H1 (cell line): Measurements from ENCODE around the gene AIF1. TPM values are rescaled to one million over a fixed set of nuclear protein-coding genes. Genes with fewer than 3 reads are reported as not detected.

ENCODE experiments used
- CTCF ChIA-PET: fragments of 300-600 bp; sonication (Branson Sonifier 250); formaldehyde crosslinking; loops from one replicate; lab custom pipeline; 2021; ENCODE audit not compliant: partially characterized antibody; lab: Charles Lee
- POLR2A ChIA-PET: fragments of 300-600 bp; sonication (Branson Sonifier 250); formaldehyde crosslinking; loops from one replicate; lab custom pipeline; 2021; ENCODE audit warnings: inconsistent platforms; ENCODE audit not compliant: partially characterized antibody; lab: Charles Lee
- DNase-seq, 2 experiments: peaks; one replicate each; pipeline versions ENCODE4 v3.0.0 to v3.0.0-alpha.2; 2010 to 2022; ENCODE audit warnings: low spot score in 2 of 2, low read depth in 1 of 2, mixed read lengths in 1 of 2
- FAIRE-seq: peaks from 2 replicates; lab custom pipeline; 2011; peaks lifted over from hg19 to GRCh38; lab: Jason Lieb, UNC
- H2AFZ ChIP-seq: 2 replicates; pipeline ENCODE4 v1.8.1; 2012; ENCODE audit warnings: low read length, inconsistent platforms
- H2AK5ac ChIP-seq: 2 replicates; pipeline ENCODE4 v1.6.1; 2013; ENCODE audit warnings: low read depth, low read length
- H2BK120ac ChIP-seq: replicated peaks from 2 replicates; pipeline ENCODE3; 2013; ENCODE audit warnings: low read depth, low read length, inconsistent platforms
- H2BK12ac ChIP-seq: 2 replicates; pipeline ENCODE4 v1.6.1; 2013; ENCODE audit warnings: low read depth, low read length
- H2BK15ac ChIP-seq: 2 replicates; pipeline ENCODE4 v1.6.1; 2013; ENCODE audit warnings: low read length
- H2BK20ac ChIP-seq: 2 replicates; pipeline ENCODE4 v1.6.1; 2013; ENCODE audit warnings: low read length
- H2BK5ac ChIP-seq: 2 replicates; pipeline ENCODE4 v1.6.1; 2013; ENCODE audit warnings: low read depth, low read length
- H3K14ac ChIP-seq: 2 replicates; pipeline ENCODE4 v1.6.1; 2013; ENCODE audit warnings: inconsistent platforms; ENCODE audit not compliant: insufficient read length
- H3K18ac ChIP-seq: 2 replicates; pipeline ENCODE4 v1.6.1; 2013; ENCODE audit warnings: low read length; ENCODE audit errors: extremely low read depth
- H3K23ac ChIP-seq: 2 replicates; pipeline ENCODE4 v1.6.1; 2013; ENCODE audit warnings: inconsistent platforms; ENCODE audit not compliant: insufficient read length
- H3K23me2 ChIP-seq: 2 replicates; pipeline ENCODE4 v1.6.1; 2013; ENCODE audit warnings: low read depth, low read length
- H3K27ac ChIP-seq: 2 replicates; pipeline ENCODE4 v1.6.1; 2011; ENCODE audit warnings: low read depth, low read length, inconsistent platforms
- H3K27me3 ChIP-seq, 4 experiments: replicated peaks in 1 of 4; 1 replicate in 1 of 4; 2 replicates in 3 of 4; pipeline versions ENCODE4 v1.6.1 to v1.8.1; 2011 to 2013; ENCODE audit warnings: low read length in 3 of 4, mild to moderate bottlenecking in 3 of 4, inconsistent platforms in 2 of 4, mixed read lengths in 2 of 4, moderate library complexity in 1 of 4; ENCODE audit not compliant: control insufficient read depth in 3 of 4, insufficient read depth in 3 of 4; ENCODE audit errors: extremely low read depth in 1 of 4
- H3K36me3 ChIP-seq, 4 experiments: 2 replicates each; pipeline versions ENCODE4 v1.6.1 to v1.8.1; 2011 to 2013; ENCODE audit warnings: mild to moderate bottlenecking in 4 of 4, low read length in 3 of 4, moderate library complexity in 2 of 4, control low read depth in 1 of 4, inconsistent platforms in 1 of 4; ENCODE audit not compliant: insufficient read depth in 4 of 4, control insufficient read depth in 2 of 4
- H3K4ac ChIP-seq: replicated peaks from 2 replicates; pipeline ENCODE3; 2013; ENCODE audit warnings: low read length, low read depth, mixed read lengths, inconsistent platforms; ENCODE audit not compliant: insufficient read length
- H3K4me1 ChIP-seq, 4 experiments: replicated peaks in 1 of 4; 1 replicate in 1 of 4; 2 replicates in 3 of 4; pipeline versions ENCODE4 v1.6.1 to v1.8.1; 2011 to 2013; ENCODE audit warnings: low read length in 3 of 4, inconsistent platforms in 2 of 4, mixed read lengths in 1 of 4; ENCODE audit not compliant: insufficient read depth in 4 of 4, control insufficient read depth in 3 of 4
- H3K4me2 ChIP-seq, 2 experiments: 2 replicates each; pipeline versions ENCODE4 v1.6.1 to v1.8.1; 2011 to 2013; ENCODE audit warnings: low read depth in 2 of 2, low read length in 2 of 2, control low read depth in 1 of 2, inconsistent platforms in 1 of 2, mild to moderate bottlenecking in 1 of 2; ENCODE audit not compliant: insufficient read depth in 1 of 2
- H3K4me3 ChIP-seq, 4 experiments: fragments of 200-600, 300-600 bp in 1 of 4; sonication (generic), shearing (Covaris generic), sonication (Bioruptor Twin) in 1 of 4; 2 replicates each; pipeline versions ENCODE4 v1.5.1 to v1.8.1; 2011 to 2016; ENCODE audit warnings: low read length in 4 of 4, low read depth in 3 of 4, control low read depth in 2 of 4, inconsistent platforms in 2 of 4, mild to moderate bottlenecking in 2 of 4, mixed read lengths in 1 of 4, moderate library complexity in 1 of 4; ENCODE audit not compliant: insufficient read depth in 2 of 4; ENCODE audit errors: extremely low read depth in 1 of 4
- H3K56ac ChIP-seq: replicated peaks from 2 replicates; pipeline ENCODE3; 2013; ENCODE audit warnings: low read depth, mild to moderate bottlenecking, mixed read lengths, low read length, inconsistent platforms; ENCODE audit not compliant: insufficient read length
- H3K79me1 ChIP-seq: 2 replicates; pipeline ENCODE4 v1.6.1; 2013; ENCODE audit warnings: low read depth, low read length, control low read depth
- H3K79me2 ChIP-seq, 2 experiments: 2 replicates each; pipeline versions ENCODE4 v1.6.1 to v1.8.1; 2012 to 2013; ENCODE audit warnings: low read length in 2 of 2, mild to moderate bottlenecking in 2 of 2, inconsistent platforms in 1 of 2; ENCODE audit not compliant: insufficient read depth in 2 of 2, control insufficient read depth in 1 of 2
- H3K9ac ChIP-seq, 4 experiments: replicated peaks in 1 of 4; 1 replicate in 1 of 4; 2 replicates in 3 of 4; pipeline versions ENCODE4 v1.6.1 to v1.8.1; 2011 to 2013; ENCODE audit warnings: low read depth in 3 of 4, low read length in 3 of 4, control low read depth in 2 of 4, mild to moderate bottlenecking in 2 of 4, moderate library complexity in 2 of 4, inconsistent platforms in 1 of 4; ENCODE audit errors: extremely low read depth in 1 of 4
- H3K9me3 ChIP-seq, 2 experiments: 2 replicates each; pipeline versions ENCODE4 v1.6.1 to v1.8.1; 2012 to 2013; ENCODE audit warnings: mild to moderate bottlenecking in 2 of 2, moderate library complexity in 2 of 2, control low read depth in 1 of 2, inconsistent platforms in 1 of 2, low read depth in 1 of 2, low read length in 1 of 2, mixed read lengths in 1 of 2; ENCODE audit not compliant: insufficient read depth in 2 of 2
- H4K20me1 ChIP-seq, 2 experiments: replicated peaks in 1 of 2; 2 replicates each; pipeline versions ENCODE3 to v1.8.1; 2011 to 2013; ENCODE audit warnings: inconsistent platforms in 2 of 2, low read length in 2 of 2, mild to moderate bottlenecking in 1 of 2; ENCODE audit not compliant: insufficient read depth in 2 of 2, control insufficient read depth in 1 of 2
- H4K5ac ChIP-seq: 2 replicates; pipeline ENCODE4 v1.6.1; 2013; ENCODE audit warnings: low read length, low read depth, mixed read lengths, inconsistent platforms; ENCODE audit not compliant: insufficient read length
- H4K8ac ChIP-seq: 2 replicates; pipeline ENCODE4 v1.8.0; 2013; ENCODE audit warnings: mild to moderate bottlenecking, moderate library complexity, low read length, inconsistent platforms; ENCODE audit not compliant: insufficient read depth; ENCODE audit errors: extremely low read depth
- H4K91ac ChIP-seq: replicated peaks from 2 replicates; pipeline ENCODE3; 2013; ENCODE audit warnings: low read length, mixed read lengths, inconsistent platforms; ENCODE audit not compliant: insufficient read length
- E2F6 ChIP-seq: IDR thresholded peaks from 2 replicates; pipeline ENCODE4 v1.6.1; 2012; ENCODE audit warnings: inconsistent platforms
- HDAC2 ChIP-seq, 2 experiments: fragments of 300-600 bp in 1 of 2; sonication (generic) in 1 of 2; IDR thresholded peaks; 2 replicates each; pipeline ENCODE4 v1.6.1; 2011 to 2012; ENCODE audit warnings: low read depth in 2 of 2, low read length in 2 of 2, mild to moderate bottlenecking in 2 of 2, moderate library complexity in 2 of 2, borderline replicate concordance in 1 of 2, inconsistent platforms in 1 of 2
- KDM4A ChIP-seq: IDR thresholded peaks from one replicate; pipeline ENCODE4 v1.7.1; 2012; ENCODE audit warnings: low read depth, mild to moderate bottlenecking, moderate library complexity, low read length, inconsistent platforms; ENCODE audit not compliant: severe bottlenecking
- MAX ChIP-seq: IDR thresholded peaks from 2 replicates; pipeline ENCODE4 v1.6.1; 2012; ENCODE audit warnings: inconsistent platforms
- PHF8 ChIP-seq: fragments of 200-600 bp; sonication (generic); conservative IDR thresholded peaks from 2 replicates; pipeline ENCODE4 v1.7.1; 2012; ENCODE audit warnings: low read depth, mild to moderate bottlenecking, inconsistent platforms, low read length, moderate library complexity
- RAD21 ChIP-seq, 2 experiments: IDR thresholded peaks in 1 of 2; conservative IDR thresholded peaks in 1 of 2; 2 replicates each; pipeline ENCODE4 v1.6.1; 2011; ENCODE audit warnings: low read depth in 2 of 2, low read length in 2 of 2, improper control_type of control experiment in 1 of 2, inconsistent platforms in 1 of 2, mild to moderate bottlenecking in 1 of 2, moderate library complexity in 1 of 2
- RFX5 ChIP-seq: IDR thresholded peaks from 2 replicates; pipeline ENCODE4 v1.6.1; 2011; ENCODE audit warnings: low read depth, low read length, improper control_type of control experiment, borderline replicate concordance
- RXRA ChIP-seq: IDR thresholded peaks from 2 replicates; pipeline ENCODE4 v1.6.1; 2011; ENCODE audit warnings: low read depth, mild to moderate bottlenecking, low read length, moderate library complexity; ENCODE audit not compliant: insufficient read depth
- SAP30 ChIP-seq: fragments of 300-600 bp; sonication (generic); IDR thresholded peaks from 2 replicates; pipeline ENCODE4 v1.7.1; 2012; ENCODE audit warnings: low read length, moderate library complexity, mild to moderate bottlenecking, inconsistent platforms; ENCODE audit not compliant: insufficient read depth, insufficient replicate concordance
- WGBS, 2 experiments: shearing (Covaris generic) in 1 of 2; methylation state at CpG; one replicate each; pipeline versions ENCODE4 v1.1.6 to v1.1.7; 2013 to 2015; ENCODE audit warnings: low lambda C conversion rate in 2 of 2, mixed read lengths in 2 of 2, inconsistent platforms in 1 of 2, low coverage in 1 of 2, missing lambda C conversion rate in 1 of 2; ENCODE audit not compliant: insufficient replicate concordance in 2 of 2, insufficient coverage in 1 of 2, insufficient read length in 1 of 2; ENCODE audit errors: extremely low coverage in 1 of 2, missing lambda C conversion rate in 1 of 2; 5-methylcytosine and 5-hydroxymethylcytosine counted together
- polyA plus RNA-seq, 7 experiments: library from polyadenylated mRNA; depleted of rRNA in 3 of 7; stranded (reverse) in 5 of 7; unstranded in 2 of 7; fragments of >200 nt in 5 of 7; fragments of 200-250 nt in 2 of 7; gene quantifications; 1 replicate in 5 of 7; 2 replicates in 1 of 7; 4 replicates in 1 of 7; pipeline versions ENCODE4 v1.2.1 to v1.2.3, GENCODE V29; 2011 to 2013; ENCODE audit warnings: missing spikeins in 2 of 7, mixed read lengths in 2 of 7
- total RNA-seq: library from RNA; stranded (reverse); fragmentation: NEBNext Ultra II Directional; extraction: Animal tissue kit (Norgen Biotek cat#: 25700); gene quantifications from 2 replicates; pipeline ENCODE4 v1.2.1, GENCODE V29; 2021

AIF1 gene
- total and polyA plus RNA-seq, 2 of the 8 experiments (the other 6 are each of a cell fraction or from before 2014, with no cell fraction given), result 6.3 to 9.8 TPM

DNA sequence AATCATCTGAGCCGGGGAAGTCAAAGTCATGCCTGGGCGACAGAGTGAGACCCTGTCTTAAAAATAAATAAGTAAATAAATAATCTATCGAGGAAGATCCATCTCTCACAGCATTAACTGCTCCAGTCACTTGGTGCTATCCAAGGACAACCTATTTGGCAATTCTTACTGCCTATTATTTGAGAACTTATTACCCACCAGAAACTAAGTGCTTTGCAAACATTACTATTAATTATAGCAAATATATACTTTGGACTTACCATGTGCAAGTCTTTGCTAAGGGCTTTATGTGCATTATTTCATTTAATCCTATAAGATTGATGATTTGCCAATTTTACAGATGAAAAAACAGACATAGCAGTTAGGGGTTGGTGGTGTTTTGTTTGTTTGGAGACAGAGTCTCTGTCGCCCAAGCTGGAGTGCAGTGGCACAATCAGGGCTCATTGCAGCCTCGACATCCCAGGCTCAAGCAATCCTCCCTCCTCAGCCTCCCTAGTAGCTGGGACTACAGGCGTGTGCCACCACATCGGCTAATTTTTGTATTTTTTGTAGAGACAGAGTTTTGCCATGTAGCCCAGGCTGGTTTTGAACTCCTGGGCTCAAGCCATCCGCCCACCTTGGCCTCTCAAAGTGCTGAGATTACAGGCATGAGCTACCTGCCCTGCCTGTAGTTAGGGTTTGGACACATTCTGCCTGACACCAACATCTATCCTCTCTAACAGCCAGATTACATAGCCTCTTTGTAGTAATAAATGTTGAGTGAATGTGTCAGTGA lies 39.7 kb downstream of the AIF1 start:
- WGBS, 2 experiments, result 91% methylated on average over 8 of the region's 8 CpGs; no CpG with 5 or more reads in 1 of the 2 experiments
- no peak overlapping the region for H2BK12ac ChIP-seq
- no peak overlapping the region for H2BK15ac ChIP-seq
- no peak overlapping the region for H4K91ac ChIP-seq
- no peaks in the 10 kb centered on the region for H3K27me3 ChIP-seq
- no peak overlapping the region for H2BK120ac ChIP-seq
- no peak overlapping the region for H3K56ac ChIP-seq
- H4K8ac ChIP-seq, result no peak overlapping the region
- no peak for DNase-seq
- H3K4ac ChIP-seq, result no peak overlapping the region
- no peak overlapping the region for H2AK5ac ChIP-seq
- peaks cover 0 to 7% (median 0%) of the 10 kb centered on the region in 4 experiments; a peak in 2 of 8 replicates for H3K36me3 ChIP-seq
- H3K23ac ChIP-seq, result no peak overlapping the region
- H3K27ac ChIP-seq, result no peak overlapping the region
- peaks cover 4 to 38% of the 10 kb centered on the region in 2 experiments; a peak in 3 of 4 replicates for H3K79me2 ChIP-seq
- no peak overlapping the region for H3K18ac ChIP-seq
- no peak overlapping the region for H3K9ac ChIP-seq
- ChIA-PET CTCF (interaction anchor here (0.7 to 5.2 kb wide), 9 partner anchors 9 to 141 kb away, joined by 3 to 38 read pairs (median 4); partner anchors contain the start of genes CSNK2B, GPANK1, LY6G5C and MSH5), POLR2A (interaction anchor here (0.7 to 25.5 kb wide), 11 partner anchors 9 to 180 kb away, joined by 3 to 883 read pairs (median 9); partner anchors contain the start of genes AIF1, C6orf47, CSNK2B and DDX39B)
- H3K79me1 ChIP-seq, result peaks cover 9% of the 10 kb centered on the region
- no peak overlapping the region for H2BK5ac ChIP-seq
- no peak overlapping the region for H4K5ac ChIP-seq
- no peaks in the 10 kb centered on the region for H3K9me3 ChIP-seq
- FAIRE-seq, result no peak
- H3K23me2 ChIP-seq, result peaks cover 8% of the 10 kb centered on the region
- H3K4me2 ChIP-seq, result no peak overlapping the region
- H2AFZ ChIP-seq, result no peak overlapping the region
- peaks cover 0 to 5% of the 10 kb centered on the region in 2 experiments for H4K20me1 ChIP-seq
- H3K4me3 ChIP-seq, result no peak overlapping the region
- no peak overlapping the region for H2BK20ac ChIP-seq
- H3K4me1 ChIP-seq, result peaks cover 0 to 8% (median 2%) of the 10 kb centered on the region in 4 experiments; a peak in 4 of 7 replicates
- H3K14ac ChIP-seq, result no peak overlapping the region
- TF ChIP-seq RAD21 (IDR thresholded peaks at IDR 0.05 in 1 of 2, conservative IDR thresholded peaks at IDR 0.05 in 1 of 2; ENCODE audit: low read depth in 2 of 2, low read length in 2 of 2) (no peak), PHF8 (no peak), RFX5 (no peak), HDAC2 (IDR thresholded peaks at IDR 0.05; ENCODE audit: borderline replicate concordance in 1 of 2, low read depth in 2 of 2, low read length in 2 of 2) (no peak), MAX (no peak), KDM4A (no peak), E2F6 (no peak), RXRA (no peak), SAP30 (no peak)
